GM18873 (cell line): Measurements from ENCODE around the gene FAM24B.
"Not testable (repeated sequence)": the region's sequence is repeated elsewhere in the genome, so short reads cannot be mapped to it uniquely, and the experiment has no call there.

Experiments used
- ATAC-seq: cut with Tn5 transposase; IDR thresholded peaks from one replicate; pipeline ENCODE4 v1.9.1; 2021; ENCODE audit warnings: mild to moderate bottlenecking, moderate library complexity, moderate number of reproducible peaks; ENCODE audit not compliant: unreplicated experiment, low FRiP score

FAM24B gene

DNA sequence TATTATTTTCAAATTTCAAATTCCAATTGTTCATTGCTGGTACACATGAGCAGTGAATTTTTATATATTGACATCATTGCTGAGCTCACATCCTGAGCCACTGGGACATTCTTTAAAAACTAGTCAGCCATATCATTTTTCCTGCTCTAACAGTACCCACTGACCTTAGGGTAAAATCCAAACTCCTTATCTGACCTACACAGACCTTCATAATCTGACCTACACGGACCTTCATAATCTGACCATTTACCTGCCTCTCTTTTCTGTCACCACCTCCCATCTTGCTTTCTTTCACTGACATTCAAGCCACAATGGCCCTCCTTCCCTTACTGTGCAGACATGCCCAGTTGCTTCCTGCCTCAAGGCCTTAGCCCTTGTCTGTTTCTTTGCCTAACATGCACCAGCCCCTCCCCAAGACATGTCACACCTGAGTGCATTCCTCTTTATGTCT lies 17.6 kb downstream of the FAM24B start:
- ATAC-seq: no peak

DNA sequence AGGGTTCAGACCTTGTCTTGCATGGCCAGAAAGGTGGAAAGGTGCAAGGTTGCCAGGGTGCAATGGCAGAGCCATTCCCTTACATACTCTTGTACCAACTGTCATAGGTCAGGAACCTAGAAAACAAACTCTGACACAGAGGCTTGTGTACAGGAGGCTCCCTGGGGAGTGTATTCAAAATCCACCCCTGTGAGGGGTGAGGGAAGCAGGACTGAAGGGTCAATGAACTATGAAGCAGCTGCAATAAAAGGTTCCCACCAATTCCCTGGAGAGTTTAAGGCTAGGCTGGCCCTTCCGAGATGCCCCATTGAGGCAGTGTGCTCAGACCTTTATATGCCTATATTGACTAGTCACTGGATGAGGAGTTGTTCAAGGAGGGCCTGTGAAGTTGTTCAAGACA lies 19.9 kb downstream of the FAM24B start:
- ATAC-seq: no peak

DNA sequence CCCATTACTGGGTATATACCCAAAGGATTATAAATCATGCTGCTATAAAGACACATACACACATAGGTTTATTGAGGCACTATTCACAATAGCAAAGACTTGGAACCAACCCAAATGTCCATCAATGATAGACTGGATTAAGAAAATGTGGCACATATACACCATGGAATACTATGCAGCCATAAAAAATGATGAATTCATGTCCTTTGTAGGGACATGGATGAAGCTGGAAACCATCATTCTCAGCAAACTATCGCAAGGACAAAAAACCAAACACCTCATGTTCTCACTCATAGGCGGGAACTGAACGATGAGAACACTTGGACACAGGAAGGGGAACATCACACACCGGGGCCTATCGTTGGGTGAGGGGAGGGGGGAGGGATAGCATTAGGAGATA lies 21.3 kb downstream of the FAM24B start:
- not testable (repeated sequence) for ATAC-seq

DNA sequence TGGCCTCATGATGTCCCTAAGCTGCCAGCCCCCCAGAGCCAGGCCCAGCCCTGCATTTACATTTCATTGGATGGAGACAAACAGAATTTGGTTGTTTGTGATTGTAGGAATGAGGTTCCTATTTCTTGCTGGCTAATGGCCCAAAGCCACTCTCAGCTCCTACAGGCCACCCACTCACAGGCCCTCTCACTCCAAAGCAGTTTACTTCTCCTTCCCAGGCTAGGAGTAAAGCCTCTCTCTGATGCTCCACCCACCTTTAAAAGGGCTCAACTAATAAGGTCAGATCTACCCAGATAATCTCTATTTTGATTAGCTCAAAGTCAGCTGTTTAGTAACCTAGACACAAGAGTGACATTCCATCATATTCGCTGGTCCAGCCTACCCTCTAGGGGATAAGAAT lies 22.5 kb downstream of the FAM24B start:
- no peak for ATAC-seq

DNA sequence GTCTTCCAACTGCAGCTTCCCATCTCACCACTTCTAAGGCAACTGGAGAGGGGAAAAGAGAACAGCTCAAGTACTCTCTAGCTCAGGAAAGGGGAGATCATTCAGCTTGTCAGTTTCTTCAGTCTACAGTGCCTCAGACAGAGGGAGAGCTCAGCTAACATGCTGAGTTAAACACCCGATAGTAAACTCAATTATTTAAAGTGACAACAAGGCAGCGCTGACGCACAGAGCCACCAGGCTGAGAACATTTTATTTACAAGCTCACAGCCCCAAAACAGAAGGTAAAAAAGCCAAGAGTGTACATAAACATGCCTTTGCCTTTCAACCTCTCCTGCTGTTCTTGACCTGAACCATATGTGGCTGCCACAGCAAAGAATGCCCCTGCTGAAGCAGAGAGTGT lies 23.6 kb downstream of the FAM24B start:
- no peak for ATAC-seq

DNA sequence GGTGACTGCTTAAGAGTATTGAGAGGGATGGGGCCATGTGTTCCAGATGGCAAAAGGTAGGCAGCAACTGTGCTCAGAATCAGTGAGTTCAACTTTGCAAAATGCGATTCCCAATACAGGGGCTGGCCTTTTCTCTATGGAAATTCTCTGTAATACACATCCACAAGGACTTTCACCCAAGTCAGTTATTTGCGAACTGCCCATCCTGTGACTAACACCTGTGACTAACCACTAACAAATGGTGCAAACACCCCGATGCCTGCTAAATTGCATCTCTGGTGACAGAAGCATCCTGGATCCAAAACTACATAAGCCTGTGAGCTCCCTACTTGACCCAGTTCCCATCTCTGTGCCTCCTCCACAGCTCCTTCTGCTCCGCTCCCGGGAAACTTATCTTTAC lies 24.7 kb downstream of the FAM24B start:
- ATAC-seq: no peak

DNA sequence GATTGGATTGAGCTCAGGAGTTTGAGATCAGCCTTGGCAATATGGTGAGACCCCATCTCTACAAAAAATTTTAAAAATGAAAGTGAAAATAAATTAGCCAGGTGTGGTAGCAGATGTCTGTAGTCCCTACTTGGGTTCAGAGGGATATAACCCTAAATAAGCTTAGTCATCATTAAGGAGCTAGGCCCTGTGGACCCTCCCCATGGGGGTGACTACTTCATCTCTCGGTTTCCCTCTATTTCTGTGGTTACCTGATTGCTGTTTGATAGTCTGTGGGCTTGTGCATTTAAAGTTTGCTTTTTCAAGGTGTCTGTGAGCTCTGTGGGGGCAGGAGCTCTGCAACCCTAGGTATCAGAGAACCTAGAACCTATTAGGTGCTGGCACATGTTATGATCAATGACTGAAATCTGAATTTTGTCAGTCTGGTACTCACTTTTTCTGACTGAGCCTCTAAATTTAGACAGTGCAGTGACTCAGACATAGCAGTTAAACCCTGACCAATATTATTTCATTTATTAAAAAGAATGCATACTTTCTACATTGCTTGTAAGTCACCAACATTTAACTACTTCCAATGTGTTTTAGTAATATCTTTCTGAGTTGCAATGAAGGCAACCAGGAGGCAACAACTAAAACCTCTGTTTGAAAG lies 25.6 kb downstream of the FAM24B start:
- ATAC-seq: no peak

DNA sequence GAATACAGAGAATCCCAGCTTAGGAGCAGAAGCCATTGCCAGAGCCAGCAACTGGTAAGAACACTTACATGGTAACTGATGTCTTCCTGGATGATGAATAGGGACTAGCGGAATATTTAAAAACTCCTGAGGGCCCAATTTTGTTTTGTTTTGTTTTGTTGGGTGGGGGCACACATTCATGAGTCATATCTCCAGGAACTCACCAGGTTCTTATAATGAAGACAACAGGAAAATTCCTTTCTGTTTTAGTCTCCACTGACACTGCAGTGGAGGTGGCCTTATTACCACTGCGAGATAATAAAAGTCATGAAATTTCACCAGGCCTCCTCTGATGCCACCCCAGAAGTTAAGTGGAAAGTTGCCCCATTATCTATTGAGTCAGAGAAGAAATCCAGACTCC lies 27.1 kb downstream of the FAM24B start:
- no peak for ATAC-seq

DNA sequence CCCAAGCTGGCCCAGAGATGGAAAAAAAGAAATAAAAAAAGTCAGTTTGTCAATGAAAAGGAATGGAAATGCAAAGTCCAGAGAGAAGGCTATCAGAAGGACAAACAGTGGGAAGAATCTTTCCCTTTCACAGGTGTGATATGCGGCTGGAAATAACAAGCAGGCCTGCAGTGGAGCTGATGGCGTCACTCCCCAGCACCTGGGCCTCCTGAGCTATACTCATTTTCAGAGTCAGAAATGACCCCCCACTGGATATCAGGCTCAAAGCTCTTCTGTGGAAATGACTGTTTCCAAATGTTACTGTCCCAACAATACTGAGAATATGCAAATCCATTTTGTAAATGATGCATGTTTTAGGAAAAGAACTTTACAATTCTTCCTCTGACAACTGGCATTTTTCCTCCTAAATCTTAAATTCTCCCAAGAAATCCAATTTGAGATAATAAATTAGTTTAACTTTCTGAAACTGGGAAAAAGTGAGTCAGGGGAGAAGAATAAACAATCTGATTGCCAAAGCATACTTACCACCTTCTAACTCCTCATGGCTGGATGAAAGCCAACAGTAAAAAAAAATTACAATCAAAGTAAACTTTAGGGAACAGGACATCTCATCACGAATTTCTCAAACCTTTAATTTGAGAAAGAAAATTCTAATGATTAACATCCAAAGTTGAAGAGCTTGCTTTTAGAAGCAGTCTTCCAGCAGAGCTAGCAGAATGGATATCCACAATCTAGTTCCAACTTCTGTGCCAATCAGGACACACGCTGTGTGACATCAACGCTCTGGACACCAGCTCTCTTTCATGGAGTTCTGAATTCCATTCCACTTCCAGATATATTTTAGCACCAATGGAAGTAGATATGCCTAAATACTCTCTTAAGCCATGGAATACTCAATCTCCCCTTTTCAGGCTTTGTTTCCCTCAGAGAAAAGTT lies 28.4 kb downstream of the FAM24B start:
- ATAC-seq: no peak

DNA sequence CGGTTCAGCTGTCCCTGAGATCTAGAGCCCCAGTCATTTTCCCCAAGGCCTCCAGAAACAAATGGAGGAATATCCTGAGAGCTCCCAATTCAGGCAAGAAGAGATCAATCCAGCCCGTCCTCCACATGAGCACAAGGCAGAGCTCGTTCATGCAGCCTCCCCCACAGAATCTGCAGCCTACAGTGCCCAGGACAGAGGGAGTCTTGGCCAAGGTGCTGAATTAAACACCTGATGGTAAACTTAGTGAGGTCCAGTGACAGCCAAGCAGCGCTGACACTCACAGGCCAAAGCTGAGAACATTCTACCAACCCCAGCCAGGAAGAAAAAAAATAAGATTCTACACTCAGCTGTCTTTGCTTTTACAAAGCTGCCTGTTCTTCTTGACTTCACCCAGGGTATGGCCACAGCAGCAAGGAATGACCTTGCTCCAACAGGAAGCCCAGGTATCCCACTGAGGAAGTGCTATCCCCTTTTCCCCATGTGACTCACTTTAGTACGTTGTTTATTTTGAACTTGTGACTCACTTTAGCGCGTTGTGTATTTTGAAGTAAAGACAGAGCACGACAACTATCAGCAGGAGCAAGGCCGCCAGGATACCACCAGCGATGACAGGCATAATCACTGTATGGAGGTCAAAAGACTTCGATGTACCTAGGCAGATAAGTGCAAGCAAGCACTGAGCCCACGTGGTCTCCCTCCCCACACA lies 29.3 kb downstream of the FAM24B start:
- no peak for ATAC-seq

DNA sequence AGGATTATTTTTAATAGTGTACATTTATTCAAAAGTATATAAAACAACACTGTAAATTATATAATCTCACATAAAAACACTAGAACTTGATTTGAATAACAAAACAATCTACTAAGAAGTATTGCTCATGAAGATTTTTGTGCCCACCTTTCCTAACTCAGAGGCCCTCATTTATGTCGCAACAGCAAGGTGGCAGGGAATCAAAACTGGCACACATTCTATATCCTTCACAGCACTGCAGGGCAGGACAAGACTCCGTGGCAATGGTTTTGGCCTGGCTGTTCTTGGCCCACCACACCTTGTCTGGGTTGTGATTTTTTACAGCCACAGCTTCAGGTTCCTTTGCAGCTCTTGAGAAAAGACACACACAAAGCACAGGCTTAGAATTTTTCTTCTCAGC lies 30.3 kb downstream of the FAM24B start:
- no peak for ATAC-seq

DNA sequence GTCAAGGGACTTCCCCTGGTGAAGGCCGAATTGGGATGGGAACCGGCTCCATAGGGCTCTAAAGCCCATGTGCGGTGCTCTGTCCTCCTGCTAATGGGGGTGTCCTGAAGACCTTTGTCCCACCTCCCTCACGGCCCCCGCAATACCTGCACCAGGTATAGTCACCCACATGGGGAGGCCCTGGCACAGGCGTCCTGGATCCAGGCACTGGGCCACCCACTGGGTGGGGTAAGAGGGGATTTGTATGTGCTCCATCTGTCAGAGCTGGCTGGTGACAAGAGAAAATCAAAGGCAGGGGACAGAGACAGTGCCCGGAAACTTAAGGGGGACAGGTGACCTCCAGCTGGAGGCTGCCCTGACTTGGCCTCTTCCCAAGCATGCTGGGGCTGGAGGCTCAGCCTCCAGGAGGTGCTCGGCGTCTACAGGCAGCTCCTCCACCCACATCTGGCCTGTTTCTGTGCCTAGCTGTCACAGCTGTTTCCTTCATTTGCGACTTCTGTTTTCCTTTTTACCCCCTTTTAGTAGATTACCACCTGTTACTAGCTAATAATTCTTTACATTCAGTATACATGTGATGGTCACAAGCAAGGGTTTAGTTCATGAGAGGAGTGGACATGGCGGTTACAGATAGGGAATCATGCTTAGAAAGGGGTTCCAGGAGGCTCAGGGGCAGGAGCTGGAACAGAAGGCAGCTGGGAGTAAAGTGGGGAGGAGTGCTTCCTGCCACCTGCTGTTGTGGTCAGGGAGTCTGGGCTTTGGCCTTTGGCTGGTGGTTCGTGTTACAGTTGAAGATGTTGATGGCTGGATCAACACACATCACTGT lies 31.4 kb downstream of the FAM24B start:
- no peak for ATAC-seq

DNA sequence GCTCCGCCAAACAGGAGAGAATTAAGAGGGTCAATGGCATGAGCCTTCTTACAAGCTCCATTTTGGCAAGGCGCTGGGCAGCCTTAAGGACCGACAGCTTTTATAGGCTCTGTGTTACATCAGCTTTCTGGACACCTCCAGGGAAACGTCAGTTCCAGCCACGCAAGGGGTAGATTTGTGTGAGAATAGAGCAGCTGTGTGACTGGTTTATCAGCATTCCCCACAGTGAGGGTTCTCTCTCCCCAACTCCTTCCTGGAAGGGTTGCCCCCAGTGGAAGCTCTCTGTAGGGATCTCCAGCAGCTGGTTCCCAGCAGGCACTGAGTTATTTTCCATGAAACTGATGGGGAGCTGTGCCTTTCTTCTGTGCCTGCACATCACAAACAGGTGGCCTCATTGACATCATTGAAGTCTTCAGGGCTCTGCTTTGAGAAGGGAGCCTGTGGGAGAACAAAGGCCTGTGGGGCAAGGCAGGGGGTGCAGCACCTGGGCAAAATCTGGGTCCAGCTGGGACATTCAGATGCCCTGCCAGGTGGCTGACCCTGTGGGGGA lies 33.5 kb downstream of the FAM24B start, which contains the start of gene CUZD1:
CUZD1 (minus strand) TSS at position 75 of the 550 bp plus-strand sequence; CDS start at position 61, 14 bp downstream.
- ATAC-seq: no peak

DNA sequence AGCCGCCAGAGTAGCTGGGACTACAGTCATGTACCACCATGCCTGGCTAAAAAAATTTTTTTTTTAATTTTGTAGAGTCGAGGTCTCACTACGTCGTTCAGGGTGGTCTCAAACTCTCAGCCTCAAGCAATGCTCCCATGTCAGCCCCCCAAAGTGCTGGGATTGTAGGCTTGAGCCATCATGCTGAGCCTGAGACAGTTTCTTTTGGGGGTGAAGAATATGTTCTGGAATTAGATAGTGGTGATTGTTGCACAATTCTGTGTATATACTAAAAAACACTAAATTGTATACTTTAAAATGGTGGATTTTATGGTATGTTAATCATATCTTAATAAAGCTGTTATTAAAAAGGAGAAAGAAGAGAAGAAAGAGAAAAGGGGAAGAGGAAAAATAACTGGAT lies 35.2 kb downstream of the FAM24B start:
- ATAC-seq: no peak

DNA sequence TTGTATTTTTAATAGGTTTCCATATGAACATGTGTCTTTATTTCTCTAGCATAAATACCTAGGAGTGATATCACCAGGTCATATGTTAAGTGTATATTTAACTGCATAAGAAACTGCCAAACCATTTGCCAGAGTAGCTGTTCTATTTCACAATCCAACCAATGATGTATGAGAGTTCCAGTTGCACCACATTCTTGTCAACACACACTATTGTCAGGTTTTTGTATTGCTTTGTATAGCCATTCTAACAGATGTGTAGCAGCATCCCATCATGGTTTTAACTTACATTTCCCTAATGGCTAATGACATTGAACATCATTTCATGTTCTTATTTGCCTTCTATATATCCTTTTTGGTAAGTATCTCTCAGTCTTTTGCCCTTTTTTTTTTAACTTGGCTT lies 37.8 kb downstream of the FAM24B start:
- ATAC-seq: no peak

DNA sequence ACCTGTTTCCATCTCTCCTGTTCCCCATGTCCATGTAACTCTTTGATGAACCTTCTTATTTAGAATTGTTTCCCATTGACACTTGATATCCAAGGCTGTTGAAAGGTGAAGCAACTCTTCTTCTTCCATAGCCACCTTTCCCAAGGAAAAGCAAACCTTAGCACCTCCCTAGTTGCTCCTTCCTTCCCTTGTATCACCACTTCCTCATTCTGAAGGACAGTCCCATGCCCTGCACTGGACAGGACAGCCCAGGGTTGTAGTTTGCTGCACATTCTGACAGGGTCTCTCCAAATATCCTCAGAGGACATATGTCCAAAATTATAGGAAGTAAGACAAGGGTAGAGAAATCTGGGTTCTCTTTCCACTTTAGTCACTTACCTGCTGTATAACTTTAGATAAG lies 39.9 kb downstream of the FAM24B start:
- ATAC-seq: no peak

DNA sequence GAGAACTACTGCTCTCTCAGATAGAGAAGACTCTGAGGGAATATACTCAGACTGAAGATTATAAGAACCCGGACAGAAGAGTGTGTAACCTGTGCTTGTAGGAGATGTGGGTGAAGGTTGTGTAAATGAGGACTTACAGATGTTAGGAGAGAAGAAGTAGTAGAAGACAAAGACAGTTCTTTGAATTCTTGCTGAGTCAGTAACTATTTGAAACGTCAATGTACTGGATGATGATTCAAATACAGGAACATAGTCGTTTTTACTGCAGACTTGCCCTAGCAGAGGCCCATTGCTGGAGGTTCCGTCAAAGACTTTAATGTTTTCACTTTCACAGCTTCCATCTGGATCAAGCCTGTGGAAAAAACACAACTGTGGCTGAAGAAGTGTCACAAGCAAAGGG lies 40.5 kb downstream of the FAM24B start:
- ATAC-seq: no peak

DNA sequence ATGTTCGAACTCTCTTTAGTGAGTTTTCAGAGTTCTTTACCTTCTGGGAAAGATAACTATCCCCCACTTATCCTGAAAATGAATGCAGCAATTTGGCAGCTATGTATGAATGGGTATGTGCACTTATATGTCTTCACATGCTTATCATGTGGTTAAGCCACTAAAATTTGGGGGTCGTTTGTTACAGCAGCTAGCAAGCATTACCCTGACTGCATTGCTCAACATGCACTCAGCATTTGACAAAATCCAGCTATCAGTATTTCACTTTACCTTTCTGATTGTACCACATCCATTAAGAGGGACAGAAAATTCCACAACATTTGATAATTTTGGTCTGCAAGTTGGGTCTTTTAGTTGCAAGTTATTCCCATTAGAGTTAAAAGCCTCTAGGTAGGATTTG lies 43.5 kb downstream of the FAM24B start:
- ATAC-seq: no peak

DNA sequence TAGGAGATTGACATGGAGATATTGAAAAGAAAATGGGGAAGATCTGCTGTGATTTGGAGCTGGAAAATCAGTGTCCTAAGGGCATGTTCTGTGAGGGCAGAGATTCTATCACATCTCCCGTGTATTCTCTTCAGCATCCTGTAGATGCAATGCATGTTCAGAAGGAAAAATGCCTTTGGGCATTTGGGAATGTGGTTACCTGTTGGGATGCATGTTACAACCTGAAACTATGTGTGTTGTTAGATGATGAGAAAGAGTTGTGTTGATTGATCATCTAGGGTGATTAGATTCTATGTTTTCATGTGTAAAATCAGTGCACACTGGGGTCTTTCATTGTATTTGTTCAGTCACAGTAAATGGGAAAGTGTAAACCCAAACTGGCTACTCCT lies 48.4 kb downstream of the FAM24B start:
- no peak for ATAC-seq
